GM21619 (cell line): ENCODE measurements around the gene ANK2.

Source experiments
- ATAC-seq: cut with Tn5 transposase; IDR thresholded peaks from one replicate; pipeline ENCODE4 v1.9.1; 2021; ENCODE audit not compliant: unreplicated experiment

ANK2 gene

GRCh38 chr4:113330200-113330599 is 280.7 kb downstream of the ANK2 start:
- no peak for ATAC-seq

GRCh38 chr4:113331811-113332210 is 282.4 kb downstream of the ANK2 start:
- ATAC-seq = no peak

GRCh38 chr4:113332701-113333100 is 283.2 kb downstream of the ANK2 start:
- ATAC-seq = no peak

- no peak for ATAC-seq
Measured at GRCh38 chr4:113335746-113336145, 286.3 kb downstream of the ANK2 start.

- no peak for ATAC-seq
Measured at GRCh38 chr4:113336556-113336955, 287.1 kb downstream of the ANK2 start.

- no peak for ATAC-seq
Measured at GRCh38 chr4:113339430-113339813, 290.0 kb downstream of the ANK2 start.

GRCh38 chr4:113344100-113344499 is 294.6 kb downstream of the ANK2 start:
- no peak for ATAC-seq

GRCh38 chr4:113347245-113347644 is 297.8 kb downstream of the ANK2 start:
- ATAC-seq = no peak

- peak; percentile 48 for ATAC-seq
Measured at GRCh38 chr4:113349430-113349829, 300.0 kb downstream of the ANK2 start.

- no peak for ATAC-seq
Measured at GRCh38 chr4:113350576-113350975, 301.1 kb downstream of the ANK2 start.

GRCh38 chr4:113355550-113356371 is 306.3 kb downstream of the ANK2 start:
- peak; percentile 98 for ATAC-seq

GRCh38 chr4:113356453-113356852 is 307.0 kb downstream of the ANK2 start:
- ATAC-seq = no peak

- no peak for ATAC-seq
Measured at GRCh38 chr4:113358784-113359183, 309.3 kb downstream of the ANK2 start.

- no peak for ATAC-seq
Measured at GRCh38 chr4:113365377-113365776, 315.9 kb downstream of the ANK2 start.

- no peak for ATAC-seq
Measured at GRCh38 chr4:113368056-113368455, 318.6 kb downstream of the ANK2 start.

GRCh38 chr4:113371111-113371510 is 321.7 kb downstream of the ANK2 start:
- no peak for ATAC-seq

GRCh38 chr4:113375964-113376666 is 326.7 kb downstream of the ANK2 start:
- ATAC-seq = no peak

GRCh38 chr4:113378836-113379235 is 329.4 kb downstream of the ANK2 start:
- ATAC-seq = no peak

- ATAC-seq = no peak
Measured at GRCh38 chr4:113382704-113383103, 333.3 kb downstream of the ANK2 start.

GRCh38 chr4:113383111-113383785 is 333.8 kb downstream of the ANK2 start:
- no peak for ATAC-seq

- ATAC-seq = no peak
Measured at GRCh38 chr4:113384600-113384999, 335.1 kb downstream of the ANK2 start.
